ENCODE results near the gene PLD3.

- TF ChIP-seq CTCF (optimal IDR thresholded peaks at IDR 0.05 in 1 of 3, IDR thresholded peaks at IDR 0.05 in 1 of 3, conservative IDR thresholded peaks at IDR 0.05 in 1 of 3; ENCODE audit: extremely low read depth in 1 of 3, insufficient read depth in 2 of 3, low read length in 3 of 3) (peak; percentile 57 to 84 (median 82)), EZH2 (IDR thresholded peaks at IDR 0.05; ENCODE audit: low read length) (no peak)
These were observed 44.5 kb downstream of the PLD3 start for GRCh38 chr19:40392894-40393517.
